HepG2 (cell line): ENCODE results near the gene CAMTA1. TPM values are rescaled to one million over a fixed set of nuclear protein-coding genes. Genes with fewer than 3 reads are reported as not detected.
A peak's percentile ranks its signal among the peaks of the same experiment; 100 is the strongest.

ENCODE experiments used
- ADNP ChIP-seq: sonication (generic); formaldehyde crosslinking; IDR thresholded peaks from 2 replicates; pipeline ENCODE4 v1.4.0; 2020; ENCODE audit warnings: missing genetic modification reagents
- BATF2 ChIP-seq: sonication (generic); formaldehyde crosslinking; IDR thresholded peaks from 2 replicates; pipeline ENCODE4 v1.8.0; 2022; ENCODE audit warnings: mild to moderate bottlenecking, missing genetic modification reagents, moderate library complexity
- HDAC6 ChIP-seq: fragments of 200-600 bp; sonication (generic); IDR thresholded peaks from 2 replicates; pipeline ENCODE4 v1.7.0; 2017; ENCODE audit warnings: mild to moderate bottlenecking, antibody characterized with exemption, low read length, low read depth
- HMGXB4 ChIP-seq, 2 experiments: sonication (generic) in 1 of 2; formaldehyde crosslinking in 1 of 2; IDR thresholded peaks; 2 replicates each; pipeline versions ENCODE4 v1.4.0 to v1.6.1; 2018 to 2020; ENCODE audit warnings: missing genetic modification reagents in 2 of 2, borderline replicate concordance in 1 of 2, low read depth in 1 of 2, mild to moderate bottlenecking in 1 of 2, missing biosample characterization in 1 of 2
- MAFG ChIP-seq: sonication (generic); formaldehyde crosslinking; IDR thresholded peaks from 2 replicates; pipeline ENCODE4 v1.5.1; 2020; ENCODE audit warnings: mild to moderate bottlenecking, missing genetic modification reagents
- MAX ChIP-seq: IDR thresholded peaks from 2 replicates; pipeline ENCODE4 v1.6.1; 2012; ENCODE audit warnings: inconsistent platforms
- MAZ ChIP-seq, 2 experiments: sonication (generic) in 1 of 2; formaldehyde crosslinking in 1 of 2; IDR thresholded peaks; 2 replicates each; pipeline versions ENCODE4 v1.5.0 to v1.6.1; 2012 to 2020; ENCODE audit warnings: low read depth in 2 of 2, mild to moderate bottlenecking in 2 of 2, borderline replicate concordance in 1 of 2, improper control_type of control experiment in 1 of 2, low read length in 1 of 2, missing genetic modification reagents in 1 of 2, moderate library complexity in 1 of 2
- NCOA2 ChIP-seq: sonication (generic); formaldehyde crosslinking; IDR thresholded peaks from 2 replicates; pipeline ENCODE4 v1.8.0; 2022; ENCODE audit warnings: inconsistent platforms
- NFIB ChIP-seq: sonication (generic); formaldehyde crosslinking; IDR thresholded peaks from 2 replicates; pipeline ENCODE4 v1.9.0; 2021; ENCODE audit warnings: missing genetic modification reagents, mild to moderate bottlenecking, borderline replicate concordance
- NONO ChIP-seq, 2 experiments: fragments of 450-650 bp in 1 of 2; sonication (generic) in 1 of 2; formaldehyde crosslinking in 1 of 2; IDR thresholded peaks in 1 of 2; conservative IDR thresholded peaks in 1 of 2; 2 replicates each; pipeline versions ENCODE4 v1.6.1 to v1.8.0; 2017 to 2022; ENCODE audit warnings: mild to moderate bottlenecking in 1 of 2, missing genetic modification reagents in 1 of 2, moderate library complexity in 1 of 2
- PCBP1 ChIP-seq: fragments of 200-400 bp; formaldehyde crosslinking; IDR thresholded peaks from 2 replicates; pipeline ENCODE4 v1.6.1; 2017; ENCODE audit warnings: mild to moderate bottlenecking, low read depth, low read length, borderline replicate concordance
- PRDM15 ChIP-seq: sonication (generic); formaldehyde crosslinking; IDR thresholded peaks from 2 replicates; pipeline ENCODE4 v1.4.0; 2020; ENCODE audit warnings: missing genetic modification reagents
- RORA ChIP-seq: sonication (generic); formaldehyde crosslinking; IDR thresholded peaks from 2 replicates; pipeline ENCODE4 v1.5.0; 2020; ENCODE audit warnings: mild to moderate bottlenecking, missing genetic modification reagents, moderate library complexity
- SATB2 ChIP-seq: sonication (generic); formaldehyde crosslinking; IDR thresholded peaks from 2 replicates; pipeline ENCODE4 v1.5.0; 2020; ENCODE audit warnings: missing genetic modification reagents
- SMYD3 ChIP-seq: sonication (generic); formaldehyde crosslinking; IDR thresholded peaks from 2 replicates; pipeline ENCODE4 v1.8.1; 2023; ENCODE audit warnings: mild to moderate bottlenecking, missing genetic modification reagents
- WIZ ChIP-seq: sonication (generic); formaldehyde crosslinking; IDR thresholded peaks from 2 replicates; pipeline ENCODE4 v1.5.1; 2020; ENCODE audit warnings: mild to moderate bottlenecking, missing genetic modification reagents
- ZKSCAN8 ChIP-seq: IDR thresholded peaks from 2 replicates; pipeline ENCODE4 v1.6.1; 2016; ENCODE audit warnings: borderline replicate concordance, missing genetic modification reagents, missing compliant biosample characterization
- ZNF143 ChIP-seq: sonication (generic); formaldehyde crosslinking; IDR thresholded peaks from 2 replicates; pipeline ENCODE4 v1.4.0; 2020; ENCODE audit warnings: missing genetic modification reagents
- ZNF230 ChIP-seq: sonication (generic); formaldehyde crosslinking; IDR thresholded peaks from 2 replicates; pipeline ENCODE4 v1.4.0; 2020; ENCODE audit warnings: mild to moderate bottlenecking, missing genetic modification reagents
- ZNF576 ChIP-seq: sonication (generic); formaldehyde crosslinking; IDR thresholded peaks from 2 replicates; pipeline ENCODE4 v1.4.0; 2020; ENCODE audit warnings: mild to moderate bottlenecking, missing genetic modification reagents
- ZNF746 ChIP-seq: sonication (generic); formaldehyde crosslinking; IDR thresholded peaks from 2 replicates; pipeline ENCODE4 v1.8.0; 2022; ENCODE audit warnings: mild to moderate bottlenecking, missing genetic modification reagents
- ZSCAN22 ChIP-seq: sonication (generic); formaldehyde crosslinking; IDR thresholded peaks from 2 replicates; pipeline ENCODE4 v1.4.0; 2020; ENCODE audit warnings: mild to moderate bottlenecking, missing genetic modification reagents
- ZSCAN25 ChIP-seq: sonication (generic); formaldehyde crosslinking; IDR thresholded peaks from 2 replicates; pipeline ENCODE4 v1.8.0; 2022; ENCODE audit warnings: mild to moderate bottlenecking, missing genetic modification reagents
- polyA plus RNA-seq, 8 experiments: library from polyadenylated mRNA; depleted of rRNA in 3 of 8; stranded (reverse) in 7 of 8; unstranded in 1 of 8; fragments of >200 nt; fragmentation: Illumina TruSeq in 4 of 8; extraction: Trizol in 4 of 8; gene quantifications; 2 replicates each; pipeline versions ENCODE4 v1.2.1 to v1.2.3, GENCODE V29; 2011 to 2016; ENCODE audit warnings: low read depth in 4 of 8, missing spikeins in 1 of 8, mixed read lengths in 1 of 8; ENCODE audit not compliant: insufficient read depth in 1 of 8
- total RNA-seq, 5 experiments: library from RNA; depleted of rRNA; stranded (reverse); fragments of >200 nt; fragmentation: Illumina TruSeq; extraction: Trizol; gene quantifications; 2 replicates each; pipeline ENCODE4 v1.2.3, GENCODE V29; 2016; ENCODE audit warnings: low read depth in 1 of 5

CAMTA1 gene
- total and polyA plus RNA-seq, 2 of the 13 experiments (the other 11 are each of a cell fraction or from before 2014, with no cell fraction given), result 25.0 to 36.4 TPM

GRCh38 chr1:7678491-7679158 is 893.4 kb downstream of the CAMTA1 start (continued):
- TF ChIP-seq NFIB (CRISPR knock-in tag), result no peak
- TF ChIP-seq NCOA2 (CRISPR knock-in tag), result 0 out of 2 replicates have a peak, but pooled peaks have one; percentile 29
- no peak for TF ChIP-seq NONO (IDR thresholded peaks at IDR 0.05)
- no peak for TF ChIP-seq NONO (CRISPR knock-in tag; conservative IDR thresholded peaks at IDR 0.05)
- TF ChIP-seq PRDM15 (CRISPR knock-in tag), result no peak
- TF ChIP-seq SMYD3, result no peak
- no peak for TF ChIP-seq BATF2 (CRISPR knock-in tag)
- no peak for TF ChIP-seq MAFG (CRISPR knock-in tag)
- no peak for TF ChIP-seq MAX
- no peak for TF ChIP-seq PCBP1
- TF ChIP-seq ZNF746 (CRISPR knock-in tag), result no peak
- TF ChIP-seq RORA (CRISPR knock-in tag), result no peak
- TF ChIP-seq ZSCAN22 (CRISPR knock-in tag), result no peak
- TF ChIP-seq ZKSCAN8 (CRISPR knock-in tag), result no peak
- TF ChIP-seq HMGXB4 (CRISPR knock-in tag; IDR thresholded peaks at IDR 0.05; ENCODE audit: borderline replicate concordance in 1 of 2, low read depth in 1 of 2), result peak in 1 of 2 experiments; percentile 55; a peak in 1 of 4 replicates
- TF ChIP-seq ZNF576 (CRISPR knock-in tag), result no peak
- TF ChIP-seq ZNF143 (CRISPR knock-in tag), result 0 out of 2 replicates have a peak, but pooled peaks have one; percentile 39
- TF ChIP-seq MAZ (IDR thresholded peaks at IDR 0.05; ENCODE audit: borderline replicate concordance, low read depth, low read length), result no peak
- 0 out of 2 replicates have a peak, but pooled peaks have one; percentile 44 for TF ChIP-seq MAZ (CRISPR knock-in tag; IDR thresholded peaks at IDR 0.05; ENCODE audit: low read depth)
- no peak for TF ChIP-seq ADNP (CRISPR knock-in tag)
- TF ChIP-seq WIZ (CRISPR knock-in tag), result no peak
- TF ChIP-seq HDAC6, result no peak
- TF ChIP-seq SATB2 (CRISPR knock-in tag), result no peak
- no peak for TF ChIP-seq ZNF230 (CRISPR knock-in tag)
- peak; percentile 66; the same call in 1 of the 2 replicates for TF ChIP-seq ZSCAN25 (CRISPR knock-in tag)
